Thyroid gland (tissue), 4 donors: ENCODE data around the gene PDGFRA. TPM values are rescaled to one million over a fixed set of nuclear protein-coding genes. Genes with fewer than 3 reads are reported as not detected.
A peak's percentile ranks its signal among the peaks of the same experiment; 100 is the strongest.

Experiments
- DNase-seq, 2 donors: peaks; one replicate each; pipeline ENCODE4 v3.0.0-alpha.2; 2019
- H3K27ac ChIP-seq, 3 donors: fragments of 200-600 bp; sonication (generic); 1 replicate in 2 of 3; 2 replicates in 1 of 3; pipeline ENCODE4 v1.5.1; 2016 to 2019; ENCODE audit warnings: mild to moderate bottlenecking in 1 of 3, moderate library complexity in 1 of 3
- H3K27me3 ChIP-seq: fragments of 200-600 bp; sonication (generic); one replicate; pipeline ENCODE4 v1.5.1; 2019
- H3K36me3 ChIP-seq, 2 donors: fragments of 200-600 bp; sonication (generic); one replicate each; pipeline ENCODE4 v1.5.1; 2016 to 2019
- H3K4me1 ChIP-seq, 2 donors: fragments of 200-600 bp; sonication (generic); one replicate each; pipeline ENCODE4 v1.5.1; 2017 to 2019
- H3K4me3 ChIP-seq, 3 donors: fragments of 200-600 bp; sonication (generic); replicated peaks in 1 of 3; 1 replicate in 2 of 3; 2 replicates in 1 of 3; pipeline ENCODE4 v1.5.1; 2016; ENCODE audit warnings: mild to moderate bottlenecking in 1 of 3
- H3K9me3 ChIP-seq: fragments of 200-600 bp; sonication (generic); one replicate; pipeline ENCODE4 v1.5.1; 2017
- CTCF ChIP-seq, 6 experiments: fragments of 200-600 bp in 3 of 6; fragments of 450-650 bp in 3 of 6; sonication (generic) in 3 of 6; IDR thresholded peaks; one replicate each; pipeline ENCODE4 v1.5.1; 2016 to 2019; ENCODE audit warnings: antibody characterized with exemption in 6 of 6, mild to moderate bottlenecking in 2 of 6, inconsistent platforms in 1 of 6, moderate library complexity in 1 of 6
- POLR2A ChIP-seq, 2 donors: fragments of 450-650 bp; IDR thresholded peaks; one replicate each; pipeline ENCODE4 v1.6.1; 2017; ENCODE audit warnings: antibody characterized with exemption in 2 of 2, mild to moderate bottlenecking in 2 of 2, moderate library complexity in 1 of 2
- WGBS, 2 donors: methylation state at CpG; one replicate each; pipeline ENCODE4 v1.1.5; 2017; 5-methylcytosine and 5-hydroxymethylcytosine counted together
- intact Hi-C: fragments of 100-400 bp; cut with DNase I; formaldehyde crosslinking; loops from one replicate; pipeline ENCODE4 v1.15.1; 2023
- total RNA-seq, 4 donors: library from RNA; depleted of rRNA; stranded (reverse); fragments of >200 nt; gene quantifications; one replicate each; pipeline ENCODE4 v1.2.3, GENCODE V29; 2016

The PDGFRA gene
- total RNA-seq, 4 donors from 2014 or later: 33.1 to 108 (median 64.3) TPM

GRCh38 chr4:54187148-54187547, 41.9 kb upstream of the PDGFRA start:
- intact Hi-C loops: no loop called here
- 77 to 79% methylated on average over 9 of the region's 9 CpGs for WGBS, 2 donors
- Histone ChIP-seq H3K27ac (no peak overlapping the region), H3K4me1 (no peaks in the 10 kb centered on the region), H3K9me3 (no peaks in the 10 kb centered on the region), H3K27me3 (no peaks in the 10 kb centered on the region), H3K36me3 (no peaks in the 10 kb centered on the region), H3K4me3 (no peak overlapping the region)
- peak in 1 of 2 donors; percentile 3 for DNase-seq
- TF ChIP-seq POLR2A (IDR thresholded peaks at IDR 0.05) (no peak), CTCF (IDR thresholded peaks at IDR 0.05) (no peak)

DNA sequence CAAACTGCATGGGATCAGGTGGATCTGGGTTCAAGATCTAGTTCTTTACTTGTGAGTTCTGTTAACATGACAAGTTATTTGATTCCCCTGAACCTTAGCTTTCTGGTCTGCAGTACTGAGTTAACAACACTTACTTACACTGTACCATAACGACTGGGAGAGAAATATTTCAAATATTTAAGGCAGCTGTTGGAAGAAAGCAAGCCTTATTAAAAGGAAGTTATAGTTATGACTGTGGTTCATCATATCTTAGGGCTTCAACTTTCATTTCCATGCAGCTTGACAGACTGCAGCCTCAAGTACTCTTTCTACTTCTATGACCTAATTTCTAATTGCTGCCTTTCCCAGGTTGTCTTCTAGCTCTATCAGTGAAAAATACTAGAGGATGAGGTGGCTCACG, 40.0 kb upstream of the PDGFRA start:
- Histone ChIP-seq H3K27me3 (no peaks in the 10 kb centered on the region), H3K9me3 (no peaks in the 10 kb centered on the region), H3K36me3 (no peaks in the 10 kb centered on the region), H3K27ac (no peak overlapping the region), H3K4me3 (no peak overlapping the region), H3K4me1 (no peaks in the 10 kb centered on the region)
- intact Hi-C loops: no loop called here
- WGBS, 2 donors: 50 to 56% methylated on average over 2 of the region's 2 CpGs
- DNase-seq: no peak
- TF ChIP-seq CTCF (IDR thresholded peaks at IDR 0.05) (no peak), POLR2A (IDR thresholded peaks at IDR 0.05) (no peak)

GRCh38 chr4:54192811-54193210, 36.3 kb upstream of the PDGFRA start:
- Histone ChIP-seq H3K9me3 (no peaks in the 10 kb centered on the region), H3K4me1 (no peaks in the 10 kb centered on the region), H3K27me3 (no peaks in the 10 kb centered on the region), H3K27ac (no peak overlapping the region), H3K36me3 (no peaks in the 10 kb centered on the region), H3K4me3 (no peak overlapping the region)
- intact Hi-C loops: no loop called here
- WGBS, 2 donors: 93 to 96% methylated on average over 16 of the region's 16 CpGs
- DNase-seq: no peak
- TF ChIP-seq CTCF (IDR thresholded peaks at IDR 0.05) (no peak), POLR2A (IDR thresholded peaks at IDR 0.05) (no peak)

DNA sequence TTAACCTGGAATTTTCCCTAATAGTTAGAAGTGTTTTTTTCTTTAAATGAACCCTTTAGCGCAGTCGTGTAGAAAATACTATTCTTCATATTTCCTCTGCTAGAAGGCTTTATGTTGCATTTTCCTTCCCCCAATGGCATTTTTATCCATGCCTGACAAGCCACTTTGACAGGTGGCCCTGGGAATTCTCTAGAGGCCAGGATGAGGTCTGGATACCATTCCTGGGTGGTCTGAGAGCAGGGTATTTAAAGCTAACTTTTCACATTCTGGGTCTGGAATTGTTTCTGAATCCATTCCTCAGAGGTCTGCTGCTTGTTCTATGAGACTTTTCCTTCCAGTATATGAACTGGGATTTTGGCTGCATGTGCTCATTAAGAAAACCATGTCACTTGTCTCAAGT, 31.2 kb upstream of the PDGFRA start:
- no peaks in the 10 kb centered on the region for H3K4me1 ChIP-seq
- no peak for TF ChIP-seq POLR2A (IDR thresholded peaks at IDR 0.05)
- no peak for TF ChIP-seq CTCF (IDR thresholded peaks at IDR 0.05)
- H3K4me3 ChIP-seq: no peak overlapping the region
- no peaks in the 10 kb centered on the region for H3K36me3 ChIP-seq
- 76 to 92% methylated on average over 2 of the region's 2 CpGs for WGBS, 2 donors
- no peaks in the 10 kb centered on the region for H3K9me3 ChIP-seq
- no peak overlapping the region for H3K27ac ChIP-seq
- intact Hi-C loops: no loop called here
- no peak for DNase-seq
- H3K27me3 ChIP-seq: no peaks in the 10 kb centered on the region

DNA sequence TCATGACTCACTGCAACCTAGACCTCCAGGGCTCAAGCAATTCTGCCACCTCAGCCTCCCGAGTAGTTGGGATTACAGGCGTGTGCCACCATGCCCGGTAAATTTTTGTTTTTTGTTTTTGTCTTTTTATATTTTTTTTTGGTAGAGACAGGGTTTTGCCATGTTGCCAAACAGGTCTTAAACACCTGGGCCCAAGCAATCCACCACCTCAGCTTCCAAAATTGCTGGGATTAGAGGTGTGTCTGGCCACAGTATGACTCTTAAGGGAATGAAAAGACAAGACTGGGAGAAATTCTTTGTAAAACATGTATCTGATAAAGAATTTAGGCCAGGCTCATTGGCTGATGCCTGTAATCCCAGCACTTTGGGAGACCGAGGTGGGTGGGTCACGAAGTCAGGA, 29.2 kb upstream of the PDGFRA start:
- TF ChIP-seq POLR2A (IDR thresholded peaks at IDR 0.05) (no peak), CTCF (IDR thresholded peaks at IDR 0.05) (no peak)
- H3K4me1 ChIP-seq: no peaks in the 10 kb centered on the region
- no peak overlapping the region for H3K4me3 ChIP-seq
- H3K36me3 ChIP-seq: no peaks in the 10 kb centered on the region
- WGBS, 2 donors: 93 to 98% methylated on average over 5 of the region's 5 CpGs
- H3K9me3 ChIP-seq: no peaks in the 10 kb centered on the region
- no peak for DNase-seq
- H3K27me3 ChIP-seq: no peaks in the 10 kb centered on the region
- intact Hi-C loops: no loop called here
- no peak overlapping the region for H3K27ac ChIP-seq
